Subcutaneous abdominal adipose tissue (tissue), 5 donors: ENCODE data around the gene PMEL.
"Not testable (repeated sequence)": the region's sequence is repeated elsewhere in the genome, so short reads cannot be mapped to it uniquely, and the experiment has no call there.

Experiments used
- H3K27ac ChIP-seq: one replicate; pipeline ENCODE4 v1.7.0; 2013; ENCODE audit warnings: low read depth, mild to moderate bottlenecking, inconsistent platforms, low read length, moderate library complexity
- H3K27me3 ChIP-seq, 5 donors: one replicate each; pipeline ENCODE4 v1.7.0; 2013; ENCODE audit warnings: low read length in 5 of 5, inconsistent platforms in 1 of 5; ENCODE audit not compliant: control insufficient read depth in 5 of 5, insufficient read depth in 4 of 5
- H3K36me3 ChIP-seq, 5 donors: one replicate each; pipeline ENCODE4 v1.7.0; 2013; ENCODE audit warnings: low read length in 5 of 5; ENCODE audit not compliant: control insufficient read depth in 5 of 5, insufficient read depth in 5 of 5
- H3K4me1 ChIP-seq, 5 donors: one replicate each; pipeline ENCODE4 v1.7.0; 2013; ENCODE audit warnings: low read length in 5 of 5, mild to moderate bottlenecking in 3 of 5, moderate library complexity in 1 of 5; ENCODE audit not compliant: control insufficient read depth in 5 of 5, insufficient read depth in 5 of 5
- H3K4me3 ChIP-seq, 5 donors: one replicate each; pipeline ENCODE4 v1.7.0; 2013; ENCODE audit warnings: low read length in 5 of 5, low read depth in 1 of 5
- H3K9ac ChIP-seq, 5 donors: one replicate each; pipeline ENCODE4 v1.7.0; 2013; ENCODE audit warnings: low read length in 5 of 5, mild to moderate bottlenecking in 4 of 5, moderate library complexity in 3 of 5
- H3K9me3 ChIP-seq, 5 donors: one replicate each; pipeline ENCODE4 v1.7.0; 2013; ENCODE audit warnings: low read length in 5 of 5; ENCODE audit not compliant: control insufficient read depth in 5 of 5
- donor health status: healthy.
- donor health status: healthy.
- donor health status: healthy.
- donor health status: healthy.
- donor health status: healthy.

PMEL gene

DNA sequence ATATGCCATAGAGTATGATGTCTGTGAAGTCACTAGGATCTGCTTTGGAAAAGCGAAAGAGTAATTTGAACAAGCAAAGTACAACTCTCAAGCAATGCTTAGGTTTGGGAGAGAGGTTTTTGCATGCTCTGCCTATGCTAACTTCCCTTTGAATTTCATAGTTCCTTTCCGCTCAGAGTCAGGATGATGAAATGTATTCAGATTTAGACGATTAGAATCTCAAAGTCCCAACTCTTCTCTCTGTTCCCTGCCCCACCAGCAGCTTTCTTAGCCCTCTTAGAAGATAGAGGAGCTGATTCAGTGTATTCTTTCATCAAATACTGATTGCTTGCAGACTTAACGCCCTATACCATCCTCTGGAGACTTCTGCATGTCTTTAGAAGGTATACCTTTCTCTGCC is 19.5 kb upstream of the PMEL start:
- H3K36me3 ChIP-seq = peaks cover 13 to 63% (median 41%) of the 10 kb centered on the region in 5 donors

DNA sequence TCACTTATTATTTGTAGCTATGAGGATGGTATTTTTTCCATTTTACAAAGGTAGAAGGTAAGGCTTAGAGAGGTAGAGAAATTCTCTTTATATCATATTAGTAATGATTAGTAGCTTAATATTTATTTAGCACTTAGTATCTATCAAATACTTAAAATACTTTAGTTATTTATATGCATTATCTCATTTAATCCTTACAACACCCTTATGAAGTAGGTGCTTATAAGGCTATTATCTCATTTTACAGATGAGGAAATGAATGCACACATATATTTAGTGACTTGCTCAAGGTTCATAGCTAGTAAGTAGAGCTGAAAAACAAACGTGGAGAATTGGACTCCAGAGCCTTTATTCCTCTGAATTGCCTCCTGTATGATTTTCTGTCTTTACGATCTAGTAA is 19.0 kb upstream of the PMEL start:
- no peak overlapping the region for H3K4me3 ChIP-seq
- H3K27me3 ChIP-seq = no peaks in the 10 kb centered on the region
- H3K27ac ChIP-seq = no peak overlapping the region
- peaks cover 13 to 63% (median 38%) of the 10 kb centered on the region in 5 donors for H3K36me3 ChIP-seq
- H3K9me3 ChIP-seq = no peaks in the 10 kb centered on the region
- H3K4me1 ChIP-seq = no peaks in the 10 kb centered on the region
- no peak overlapping the region for H3K9ac ChIP-seq

More for the DNA sequence above, 19.5 kb upstream of the PMEL start:
- no peak overlapping the region for H3K27ac ChIP-seq
- no peaks in the 10 kb centered on the region for H3K4me1 ChIP-seq
- H3K9ac ChIP-seq = no peak overlapping the region
- H3K9me3 ChIP-seq = no peaks in the 10 kb centered on the region
- no peak overlapping the region for H3K4me3 ChIP-seq
- H3K27me3 ChIP-seq = no peaks in the 10 kb centered on the region

DNA sequence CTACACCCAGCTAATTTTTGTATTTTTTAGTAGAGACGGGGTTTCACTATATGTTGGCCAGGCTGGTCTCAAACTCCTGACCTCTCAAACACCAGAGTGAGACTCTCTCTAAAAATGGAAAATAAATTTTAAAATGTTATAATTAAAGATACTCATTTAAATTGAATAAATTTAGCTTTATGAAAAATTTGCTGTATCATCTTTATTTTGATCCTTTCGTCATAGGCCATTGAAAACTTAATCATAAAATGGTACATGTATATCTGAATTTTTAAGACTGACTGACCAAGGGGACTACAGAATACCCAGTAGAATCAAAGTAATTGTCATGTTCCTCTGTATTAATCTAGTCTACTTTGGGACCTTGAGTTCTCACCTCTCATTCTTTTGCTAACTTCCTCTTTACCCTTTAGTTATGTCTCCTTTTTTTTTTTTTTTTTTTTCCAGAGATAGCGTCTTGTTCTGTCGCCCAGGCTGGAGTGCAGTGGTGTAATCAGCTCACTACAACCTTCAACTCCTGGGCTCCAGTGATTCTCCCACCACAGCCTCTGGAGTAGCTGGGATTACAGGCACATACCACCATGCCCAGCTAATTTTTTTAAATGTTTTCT is 17.5 kb upstream of the PMEL start:
- Histone ChIP-seq H3K36me3 (peaks cover 13 to 49% (median 33%) of the 10 kb centered on the region in 5 donors), H3K27ac (no peak overlapping the region)

DNA sequence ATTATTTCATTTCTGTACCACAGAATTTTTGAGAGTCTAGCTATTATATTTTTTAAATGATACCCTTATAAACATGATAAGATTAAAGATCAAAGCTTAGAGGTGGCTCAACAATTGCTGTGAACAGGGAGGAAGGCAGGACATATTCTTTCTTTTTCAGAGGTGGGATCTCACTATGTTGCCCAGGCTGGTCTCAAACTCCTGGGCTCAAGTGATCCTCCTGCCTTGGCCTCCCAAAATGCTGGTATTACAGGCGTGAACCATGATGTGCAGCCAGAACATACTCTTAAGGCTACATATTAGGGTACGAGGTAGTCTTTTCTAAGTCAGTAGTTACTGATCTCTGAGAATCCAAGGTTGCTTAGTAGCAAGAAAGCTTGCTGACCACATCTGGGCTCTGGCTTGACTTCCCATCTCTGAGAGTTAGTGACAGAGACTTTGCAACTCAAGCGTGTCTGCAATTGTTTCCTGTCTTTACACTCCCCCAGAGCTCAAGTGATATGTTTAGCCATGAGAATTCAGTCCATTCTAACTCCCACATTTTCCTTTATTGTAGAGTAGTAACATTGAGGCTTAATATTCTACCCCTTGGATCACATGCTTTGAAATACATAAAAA is 16.6 kb upstream of the PMEL start:
- H3K9me3 ChIP-seq = no peaks in the 10 kb centered on the region
- no peak overlapping the region for H3K27ac ChIP-seq
- H3K4me3 ChIP-seq = no peak overlapping the region
- peaks cover 13 to 48% (median 29%) of the 10 kb centered on the region in 5 donors for H3K36me3 ChIP-seq
- no peaks in the 10 kb centered on the region for H3K27me3 ChIP-seq
- no peak overlapping the region for H3K9ac ChIP-seq
- H3K4me1 ChIP-seq = peaks cover 0 to 5% (median 3%) of the 10 kb centered on the region in 5 donors

More for the DNA sequence above, 17.5 kb upstream of the PMEL start:
- Histone ChIP-seq H3K9me3 (no peaks in the 10 kb centered on the region), H3K9ac (no peak overlapping the region), H3K4me3 (no peak overlapping the region), H3K27me3 (no peaks in the 10 kb centered on the region), H3K4me1 (peaks cover 0 to 4% (median 0%) of the 10 kb centered on the region in 5 donors)

DNA sequence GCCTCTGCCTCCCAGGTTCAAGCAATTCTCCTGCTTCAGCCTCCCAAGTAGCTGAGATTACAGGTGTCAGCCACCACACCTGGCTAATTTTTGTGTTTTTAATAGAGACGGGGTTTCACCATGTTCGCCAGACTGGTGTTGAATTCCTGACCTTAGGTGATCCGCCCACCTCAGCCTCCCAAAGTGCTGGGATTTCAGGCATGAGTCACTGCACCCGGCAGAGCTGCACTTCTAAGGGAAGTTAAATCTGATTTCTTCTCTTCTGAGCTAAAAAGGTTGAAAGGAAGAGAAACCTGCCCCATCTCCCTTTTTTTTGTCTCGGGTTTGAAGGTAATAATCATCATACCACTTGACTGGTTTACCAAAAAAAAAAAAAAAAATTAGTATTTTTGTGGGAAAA is 16.0 kb upstream of the PMEL start:
- H3K4me1 ChIP-seq, H3K27ac ChIP-seq, H3K9me3 ChIP-seq, H3K9ac ChIP-seq, H3K4me3 ChIP-seq, H3K27me3 ChIP-seq: not testable (repeated sequence)
- H3K36me3 ChIP-seq = peaks cover 13 to 43% (median 26%) of the 10 kb centered on the region in 5 donors

DNA sequence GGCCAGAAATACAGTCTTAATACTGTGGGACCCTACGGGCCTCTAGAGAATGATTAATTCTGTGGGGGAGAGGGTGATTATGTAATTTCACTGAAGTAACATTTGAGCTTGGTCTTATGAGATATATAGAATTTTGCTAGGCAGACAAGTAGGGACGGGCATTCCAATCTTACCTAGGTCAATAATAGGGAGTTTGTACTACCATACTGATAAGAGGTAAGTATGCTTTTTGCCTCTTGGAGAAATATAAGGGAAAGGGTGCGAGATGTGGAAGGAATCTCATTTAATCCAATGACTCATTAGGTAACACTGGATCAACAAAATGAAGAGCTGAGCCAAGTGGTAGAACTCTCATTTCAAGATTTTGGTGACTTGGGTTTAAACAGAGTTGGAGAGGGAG is 13.2 kb upstream of the PMEL start:
- H3K27ac ChIP-seq = no peak overlapping the region
- H3K4me1 ChIP-seq = peaks cover 3 to 28% (median 22%) of the 10 kb centered on the region in 5 donors
- H3K27me3 ChIP-seq = no peaks in the 10 kb centered on the region
- H3K9ac ChIP-seq = no peak overlapping the region
- peaks cover 0 to 25% (median 11%) of the 10 kb centered on the region in 5 donors for H3K36me3 ChIP-seq
- no peaks in the 10 kb centered on the region for H3K9me3 ChIP-seq
- no peak overlapping the region for H3K4me3 ChIP-seq

DNA sequence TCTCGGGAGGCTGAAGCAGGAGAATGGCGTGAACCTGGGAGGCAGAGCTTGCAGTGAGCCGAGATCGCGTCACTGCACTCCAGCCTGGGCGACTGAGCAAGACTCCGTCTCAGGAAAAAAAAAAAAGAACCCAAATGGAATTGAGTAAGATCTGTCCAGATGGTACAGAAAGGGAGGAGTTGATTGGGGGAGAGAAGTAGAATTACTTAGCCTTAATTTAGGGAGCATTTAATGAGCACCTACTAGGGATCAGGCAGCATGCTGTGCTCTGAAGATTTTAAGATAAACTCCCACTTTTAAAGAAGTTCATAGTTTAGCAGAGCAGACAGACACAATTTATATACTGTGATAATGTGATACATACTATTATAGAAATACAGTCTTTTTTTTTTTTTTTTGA is 12.6 kb upstream of the PMEL start:
- Histone ChIP-seq H3K27me3 (no peaks in the 10 kb centered on the region), H3K4me1 (peaks cover 6 to 28% (median 22%) of the 10 kb centered on the region in 5 donors), H3K4me3 (no peak overlapping the region), H3K9me3 (no peaks in the 10 kb centered on the region), H3K27ac (no peak overlapping the region), H3K9ac (no peak overlapping the region), H3K36me3 (peaks cover 0 to 20% (median 11%) of the 10 kb centered on the region in 5 donors)

DNA sequence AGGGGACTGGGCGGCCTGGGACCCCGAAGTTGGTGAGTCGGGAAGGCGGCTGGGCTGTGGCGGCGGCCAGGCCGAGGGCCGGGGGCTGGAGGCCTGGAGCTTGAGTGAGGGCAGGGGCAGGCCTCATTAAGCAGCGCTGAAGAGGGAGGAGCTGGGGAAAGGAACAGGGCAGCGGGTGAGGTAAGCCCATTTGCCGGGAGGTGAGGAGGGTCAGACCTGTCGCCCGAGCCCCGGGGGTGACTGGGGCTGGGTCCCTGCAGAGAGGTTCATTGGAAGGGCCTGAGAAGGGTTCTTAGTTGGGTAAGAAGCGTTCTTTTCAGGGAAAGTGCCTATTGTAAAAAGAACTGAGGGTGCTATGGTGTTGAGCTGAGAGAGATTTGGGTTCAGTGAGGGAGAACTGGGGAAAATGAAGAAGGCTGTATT is 8.5 kb upstream of the PMEL start:
- peaks cover 14 to 38% (median 32%) of the 10 kb centered on the region in 5 donors for H3K4me1 ChIP-seq
- H3K27me3 ChIP-seq = no peaks in the 10 kb centered on the region
- H3K9me3 ChIP-seq = no peaks in the 10 kb centered on the region
- peak overlapping the region; percentile 85 for H3K27ac ChIP-seq
- H3K36me3 ChIP-seq = peaks cover 0 to 9% (median 4%) of the 10 kb centered on the region in 5 donors
- peak overlapping the region; percentile 73 to 97 (median 94) for H3K9ac ChIP-seq
- peak overlapping the region; percentile 61 to 98 (median 85) for H3K4me3 ChIP-seq

DNA sequence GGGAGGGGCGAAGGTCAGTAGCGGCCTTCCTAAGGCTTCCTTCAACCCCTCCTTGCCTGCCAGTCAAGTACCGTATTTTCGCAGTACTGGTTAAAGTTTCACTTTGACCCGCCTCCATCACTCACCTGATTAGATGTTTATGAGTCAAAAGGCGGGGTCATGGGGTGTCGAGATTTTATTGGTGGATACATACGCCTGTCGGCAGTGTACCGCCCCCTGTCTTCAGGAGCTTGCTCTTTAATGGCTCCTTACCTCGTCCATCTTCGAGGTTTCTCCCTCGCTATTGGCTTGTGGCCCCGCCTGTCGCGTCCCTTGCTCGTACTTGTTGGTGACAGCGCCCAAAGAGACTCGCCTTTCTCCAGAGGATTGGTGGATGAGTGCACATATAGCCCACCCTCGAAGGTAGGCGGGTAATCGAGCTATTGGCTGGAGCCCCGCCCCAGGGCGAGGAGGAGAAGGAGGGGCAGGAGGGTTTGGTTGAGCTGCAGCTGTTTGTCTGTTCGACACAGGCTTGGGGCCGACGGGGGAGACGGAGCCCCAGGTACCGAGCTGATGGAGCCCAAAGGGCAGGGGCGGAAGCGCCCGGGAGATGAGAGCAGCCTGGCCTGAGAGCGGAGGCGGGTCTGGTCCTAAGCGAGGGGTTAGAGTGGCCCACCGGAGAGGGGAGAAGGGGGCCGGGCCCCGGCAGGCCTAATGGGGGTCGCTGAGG is 7.9 kb upstream of the PMEL start, which contains the start of gene RAB5B:
Gene RAB5B (plus strand): TSS at position 480 of the 709 bp plus-strand sequence. CDS start 12,883 bp downstream, outside the sequence.
- H3K9ac ChIP-seq = peak within 1 kb of the TSS; percentile 86 to 97 (median 96)
- H3K4me1 ChIP-seq = peaks cover 14 to 38% (median 29%) of the 10 kb centered on the region in 5 donors
- peak within 1 kb of the TSS; percentile 85 to 98 (median 93) for H3K4me3 ChIP-seq
- peaks cover 0 to 9% (median 5%) of the 10 kb centered on the region in 5 donors for H3K36me3 ChIP-seq
- no peaks in the 10 kb centered on the region for H3K9me3 ChIP-seq
- H3K27me3 ChIP-seq = no peaks in the 10 kb centered on the region
- H3K27ac ChIP-seq = peak within 1 kb of the TSS; percentile 88
